Activated T-cell treated with anti-CD3 and anti-CD28 coated beads, Interleukin-2, amount 50 U/mL, for 72 hours (primary cell): ENCODE measurements around the gene FAF2. TPM values are rescaled to one million over a fixed set of nuclear protein-coding genes. Genes with fewer than 3 reads are reported as not detected.

Experiments used
- ATAC-seq, 2 donors: fragments of 150-1000 bp; cut with Tn5 transposase; replicated peaks in 1 of 2; 2 replicates each; pipeline ENCODE4 v1.10.0; 2021; ENCODE audit warnings: moderate library complexity in 2 of 2, mild to moderate bottlenecking in 1 of 2
- DNase-seq, 2 donors: peaks; one replicate each; pipeline ENCODE4 v3.0.0; 2021 to 2022; ENCODE audit warnings: mixed read lengths in 1 of 2
- H3K27ac Mint-ChIP-seq: one replicate; pipeline ENCODE4 v1.8.0; 2022; ENCODE audit warnings: mild to moderate bottlenecking, moderate library complexity, mixed read lengths
- H3K27me3 Mint-ChIP-seq: one replicate; pipeline ENCODE4 v1.8.0; 2022; ENCODE audit warnings: low read depth, mixed read lengths
- H3K36me3 Mint-ChIP-seq, 2 donors: one replicate each; pipeline ENCODE4 v1.8.0; 2022; ENCODE audit warnings: mixed read lengths in 2 of 2, mild to moderate bottlenecking in 1 of 2; ENCODE audit not compliant: insufficient read depth in 2 of 2
- H3K4me1 Mint-ChIP-seq: one replicate; pipeline ENCODE4 v1.8.0; 2022; ENCODE audit warnings: low read depth, mixed read lengths
- H3K4me3 Mint-ChIP-seq, 2 donors: one replicate each; pipeline ENCODE4 v1.8.0; 2022; ENCODE audit warnings: mild to moderate bottlenecking in 2 of 2, mixed read lengths in 2 of 2, moderate library complexity in 2 of 2
- H3K9me3 Mint-ChIP-seq, 2 donors: one replicate each; pipeline ENCODE4 v1.8.0; 2022; ENCODE audit warnings: mixed read lengths in 2 of 2
- total RNA-seq, 2 donors: library from RNA; stranded (reverse); gene quantifications; one replicate each; pipeline ENCODE4 v1.2.3, GENCODE V29; 2022

FAF2 gene
- total RNA-seq, 2 donors from 2014 or later: 44.8 to 45.0 TPM

GRCh38 chr5:176557846-176558245, 109.7 kb downstream of the FAF2 start:
- peaks cover 0 to 3% of the 10 kb centered on the region in 2 donors for H3K9me3 Mint-ChIP-seq

More at GRCh38 chr5:176557846-176558245, 109.7 kb downstream of the FAF2 start:
- H3K4me3 Mint-ChIP-seq: no peak overlapping the region
- DNase-seq: no peak
- no peaks in the 10 kb centered on the region for H3K27me3 Mint-ChIP-seq
- no peak overlapping the region for H3K27ac Mint-ChIP-seq
- H3K36me3 Mint-ChIP-seq: no peaks in the 10 kb centered on the region
- no peak for ATAC-seq
- H3K4me1 Mint-ChIP-seq: peaks cover 71% of the 10 kb centered on the region

Other genes with a start within 250 kb of the FAF2 start
- gene SIMC1, start 210.0 kb upstream of the FAF2 start, total RNA-seq: 10 to 100 TPM; 23.2 to 25.5 TPM
- gene KIAA1191, start 86.6 kb upstream of the FAF2 start, total RNA-seq: 10 to 100 TPM; 56.7 to 59.0 TPM
- 10 to 100 TPM in 1 of 2 donors, 1 to 10 TPM in 1; 7.5 to 14.0 TPM for gene ARL10, start 82.9 kb upstream of the FAF2 start, total RNA-seq
- 10 to 100 TPM; 41.8 to 42.3 TPM for gene NOP16, start 59.8 kb upstream of the FAF2 start, total RNA-seq
- 100 to 1,000 TPM; 109 to 135 TPM for gene HIGD2A, start 59.6 kb upstream of the FAF2 start, total RNA-seq
- gene CLTB, start 31.8 kb upstream of the FAF2 start, total RNA-seq: 10 to 100 TPM; 38.1 to 41.9 TPM
- gene RNF44, start 89.0 kb downstream of the FAF2 start, total RNA-seq: 10 to 100 TPM; 93.0 to 93.6 TPM
- gene CDHR2, start 101.0 kb downstream of the FAF2 start, total RNA-seq: under 1 TPM; 0.67 to 0.81 TPM
- gene GPRIN1, start 161.8 kb downstream of the FAF2 start, total RNA-seq: 1 to 10 TPM; 1.4 to 2.0 TPM
- gene SNCB, start 182.1 kb downstream of the FAF2 start, total RNA-seq: under 1 TPM in 1 of 2 donors, not detected in 1; 0.81 TPM
- not detected for gene EIF4E1B, start 182.3 kb downstream of the FAF2 start, total RNA-seq
- gene TSPAN17, start 199.1 kb downstream of the FAF2 start, total RNA-seq: 10 to 100 TPM; 25.3 to 31.8 TPM